KMS-11 (cell line): ENCODE data around the gene LTN1.

Experiments
- H2AFZ ChIP-seq: fragments of 200-600 bp; sonication (generic); 2 replicates; pipeline ENCODE4 v1.6.1; 2016; ENCODE audit warnings: antibody characterized with exemption, mixed run types, low read depth
- H3K27ac ChIP-seq: fragments of 200-600 bp; sonication (generic); 2 replicates; pipeline ENCODE4 v1.6.1; 2016; ENCODE audit warnings: mild to moderate bottlenecking, mixed run types
- H3K27me3 ChIP-seq: fragments of 200-600 bp; sonication (generic); 2 replicates; pipeline ENCODE4 v1.6.1; 2017; ENCODE audit warnings: mild to moderate bottlenecking, low read depth, mixed run types, moderate library complexity; ENCODE audit not compliant: insufficient read depth
- H3K36me3 ChIP-seq: fragments of 200-600 bp; sonication (generic); 2 replicates; pipeline ENCODE4 v1.6.1; 2017; ENCODE audit warnings: mild to moderate bottlenecking, mixed run types; ENCODE audit not compliant: insufficient read depth
- H3K4me1 ChIP-seq: fragments of 200-600 bp; sonication (generic); 2 replicates; pipeline ENCODE4 v1.6.1; 2016; ENCODE audit warnings: mild to moderate bottlenecking, low read depth, mixed run types; ENCODE audit not compliant: poor library complexity, severe bottlenecking
- H3K4me2 ChIP-seq: fragments of 200-600 bp; sonication (generic); 2 replicates; pipeline ENCODE4 v1.7.0; 2016; ENCODE audit warnings: mild to moderate bottlenecking, mixed run types
- H3K4me3 ChIP-seq: fragments of 200-600 bp; sonication (generic); IDR thresholded peaks from 2 replicates; pipeline ENCODE4 v1.6.1; 2017; ENCODE audit warnings: low read depth, low read length, mixed read lengths; ENCODE audit not compliant: insufficient read depth
- H3K79me2 ChIP-seq: fragments of 200-600 bp; sonication (generic); 2 replicates; pipeline ENCODE4 v1.6.1; 2016; ENCODE audit warnings: low read depth, mixed run types; ENCODE audit not compliant: insufficient read depth
- H3K9ac ChIP-seq: fragments of 200-600 bp; sonication (generic); 2 replicates; pipeline ENCODE4 v1.6.1; 2016; ENCODE audit warnings: mild to moderate bottlenecking, mixed run types
- H4K20me1 ChIP-seq: fragments of 200-600 bp; sonication (generic); 2 replicates; pipeline ENCODE4 v1.6.1; 2016; ENCODE audit warnings: mild to moderate bottlenecking, mixed run types; ENCODE audit not compliant: insufficient read depth
- TF ChIP-seq, protein P1 (sequence below): fragments of 200-600 bp; sonication (generic); conservative IDR thresholded peaks from 2 replicates; pipeline ENCODE4 v1.6.1; 2017; ENCODE audit warnings: low read depth, mild to moderate bottlenecking, antibody characterized with exemption, low read length, moderate library complexity, mixed read lengths

LTN1 gene

DNA sequence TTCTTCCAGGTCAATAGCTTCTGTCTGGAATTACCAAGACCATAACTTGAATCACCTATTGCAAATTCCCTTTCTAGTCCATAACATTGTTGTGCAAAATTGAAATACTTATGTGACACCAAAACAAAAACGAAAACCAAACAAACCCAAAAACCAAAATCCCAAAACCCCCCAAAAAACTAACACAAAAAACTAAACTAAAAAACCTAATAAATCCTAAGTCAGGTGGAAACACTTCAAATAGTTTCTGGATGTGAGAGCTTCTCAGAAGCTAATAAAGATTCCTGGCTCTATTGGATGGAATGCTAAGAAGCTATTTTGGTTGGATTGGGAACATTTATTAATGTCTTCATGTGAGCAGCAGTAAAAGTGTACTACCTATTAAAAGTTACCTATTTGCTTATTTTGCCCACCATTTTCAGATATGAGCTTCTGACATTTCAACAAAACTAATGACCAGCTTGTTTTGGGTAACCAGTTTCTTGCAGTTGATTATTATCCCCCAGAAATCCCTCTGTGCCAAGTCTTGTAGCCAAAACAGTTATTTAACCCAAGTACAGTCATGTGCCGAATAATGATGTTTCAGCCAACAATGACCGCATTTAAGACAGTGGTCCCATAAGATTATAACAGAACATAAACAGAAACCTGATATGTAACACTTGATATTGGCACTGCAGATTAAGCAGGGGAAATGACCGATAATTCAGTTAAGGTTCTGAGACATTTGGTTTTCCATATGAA is 76.4 kb downstream of the LTN1 start:
- TF ChIP-seq, protein P1, sequence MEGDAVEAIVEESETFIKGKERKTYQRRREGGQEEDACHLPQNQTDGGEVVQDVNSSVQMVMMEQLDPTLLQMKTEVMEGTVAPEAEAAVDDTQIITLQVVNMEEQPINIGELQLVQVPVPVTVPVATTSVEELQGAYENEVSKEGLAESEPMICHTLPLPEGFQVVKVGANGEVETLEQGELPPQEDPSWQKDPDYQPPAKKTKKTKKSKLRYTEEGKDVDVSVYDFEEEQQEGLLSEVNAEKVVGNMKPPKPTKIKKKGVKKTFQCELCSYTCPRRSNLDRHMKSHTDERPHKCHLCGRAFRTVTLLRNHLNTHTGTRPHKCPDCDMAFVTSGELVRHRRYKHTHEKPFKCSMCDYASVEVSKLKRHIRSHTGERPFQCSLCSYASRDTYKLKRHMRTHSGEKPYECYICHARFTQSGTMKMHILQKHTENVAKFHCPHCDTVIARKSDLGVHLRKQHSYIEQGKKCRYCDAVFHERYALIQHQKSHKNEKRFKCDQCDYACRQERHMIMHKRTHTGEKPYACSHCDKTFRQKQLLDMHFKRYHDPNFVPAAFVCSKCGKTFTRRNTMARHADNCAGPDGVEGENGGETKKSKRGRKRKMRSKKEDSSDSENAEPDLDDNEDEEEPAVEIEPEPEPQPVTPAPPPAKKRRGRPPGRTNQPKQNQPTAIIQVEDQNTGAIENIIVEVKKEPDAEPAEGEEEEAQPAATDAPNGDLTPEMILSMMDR, result no peak
- H3K27ac ChIP-seq, result no peak overlapping the region

DNA sequence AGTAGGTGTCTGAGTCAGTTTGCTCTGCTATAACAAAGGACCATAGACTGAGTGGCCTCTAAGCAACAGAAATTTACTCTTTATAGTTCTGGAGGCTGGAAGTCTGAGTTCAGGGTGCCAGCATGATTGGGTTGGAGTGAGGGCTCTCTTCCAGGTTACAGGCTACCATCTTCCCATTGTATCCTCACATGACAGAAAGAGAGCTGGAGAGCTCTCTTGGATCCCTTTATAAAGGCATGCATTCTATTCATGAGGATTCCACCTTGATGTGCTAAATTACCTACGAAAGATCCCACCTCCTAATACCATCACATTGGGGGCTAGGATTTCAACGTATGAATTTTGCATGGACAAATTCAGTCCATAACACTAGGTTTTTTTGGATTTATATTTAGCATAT is 79.6 kb downstream of the LTN1 start:
- no peaks in the 10 kb centered on the region for H3K27me3 ChIP-seq
- no peak overlapping the region for H3K27ac ChIP-seq
- no peak overlapping the region for H3K4me2 ChIP-seq
- H4K20me1 ChIP-seq, result no peaks in the 10 kb centered on the region
- no peak overlapping the region for H2AFZ ChIP-seq
- H3K4me3 ChIP-seq, result no peak overlapping the region
- no peaks in the 10 kb centered on the region for H3K4me1 ChIP-seq
- H3K36me3 ChIP-seq, result no peaks in the 10 kb centered on the region
- TF ChIP-seq, protein P1, result no peak
- no peaks in the 10 kb centered on the region for H3K79me2 ChIP-seq
- H3K9ac ChIP-seq, result no peak overlapping the region

More for the DNA sequence above, 76.4 kb downstream of the LTN1 start:
- Histone ChIP-seq H3K4me1 (no peaks in the 10 kb centered on the region), H3K36me3 (no peaks in the 10 kb centered on the region), H3K9ac (no peak overlapping the region), H2AFZ (no peak overlapping the region), H3K79me2 (no peaks in the 10 kb centered on the region), H3K4me3 (no peak overlapping the region), H4K20me1 (no peaks in the 10 kb centered on the region), H3K27me3 (no peaks in the 10 kb centered on the region), H3K4me2 (no peak overlapping the region)

DNA sequence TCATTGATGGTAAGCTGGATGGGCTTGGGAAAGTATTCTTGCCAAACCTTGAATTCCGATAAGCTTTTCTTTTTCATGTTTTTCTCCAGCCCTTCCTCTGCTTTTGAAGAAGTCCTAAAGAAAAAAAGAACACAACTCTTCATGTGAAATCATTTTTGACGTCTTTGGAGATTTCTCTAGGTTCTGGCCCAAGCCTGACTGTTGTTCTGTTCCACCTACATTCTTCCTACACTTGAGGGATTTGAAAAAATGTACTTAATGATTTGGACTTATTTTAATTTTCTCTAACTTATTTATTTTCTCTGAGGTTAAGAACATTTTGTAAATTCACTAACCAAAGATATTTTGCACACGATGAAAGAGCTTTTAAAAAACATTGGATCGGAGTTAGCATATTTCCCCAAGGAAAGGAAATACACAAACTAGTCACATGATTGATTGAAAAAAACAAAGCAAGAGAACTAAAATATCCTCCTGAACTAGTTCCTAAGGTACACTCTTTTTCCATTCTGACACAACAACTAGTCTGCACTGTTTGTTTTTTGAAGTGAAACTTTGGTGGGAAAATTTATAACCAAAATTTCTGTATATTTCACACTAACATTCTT is 82.3 kb downstream of the LTN1 start:
- Histone ChIP-seq H3K4me1 (no peaks in the 10 kb centered on the region), H3K79me2 (no peaks in the 10 kb centered on the region), H2AFZ (no peak overlapping the region), H3K9ac (no peak overlapping the region), H3K27me3 (no peaks in the 10 kb centered on the region), H3K4me3 (no peak overlapping the region), H4K20me1 (no peaks in the 10 kb centered on the region), H3K4me2 (no peak overlapping the region), H3K27ac (no peak overlapping the region), H3K36me3 (no peaks in the 10 kb centered on the region)
- TF ChIP-seq, protein P1, result no peak

DNA sequence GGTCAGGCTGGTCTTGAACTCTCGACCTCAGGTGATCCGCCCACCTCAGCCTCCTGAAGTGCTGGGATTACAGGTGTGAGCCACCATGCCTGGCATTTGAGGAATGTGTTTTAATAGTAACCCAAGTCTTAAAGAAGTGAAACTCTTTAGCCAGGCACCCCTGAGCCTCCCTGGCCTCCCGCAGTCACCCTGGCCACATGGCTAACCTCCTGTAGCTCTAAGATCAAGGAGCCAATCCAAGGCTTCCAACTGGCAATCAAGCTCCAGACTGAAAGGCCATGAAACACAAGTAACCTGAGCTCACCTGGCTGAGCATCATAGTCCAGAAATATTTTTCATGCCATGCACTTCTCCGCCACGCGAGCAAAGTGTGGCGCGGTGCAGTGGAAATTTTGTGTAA is 84.3 kb downstream of the LTN1 start:
- TF ChIP-seq, protein P1, result no peak
- Histone ChIP-seq H3K4me3 (no peak overlapping the region), H3K79me2 (no peaks in the 10 kb centered on the region), H2AFZ (no peak overlapping the region), H4K20me1 (no peaks in the 10 kb centered on the region), H3K27ac (no peak overlapping the region), H3K27me3 (no peaks in the 10 kb centered on the region), H3K4me1 (no peaks in the 10 kb centered on the region), H3K36me3 (no peaks in the 10 kb centered on the region), H3K4me2 (no peak overlapping the region), H3K9ac (no peak overlapping the region)
